GM21360 (cell line): ENCODE measurements around the gene HDGFL2.
"Not testable (repeated sequence)": the region's sequence is repeated elsewhere in the genome, so short reads cannot be mapped to it uniquely, and the experiment has no call there.

Source experiments
- ATAC-seq: cut with Tn5 transposase; IDR thresholded peaks from one replicate; pipeline ENCODE4 v1.9.1; 2021; ENCODE audit warnings: mild to moderate bottlenecking, moderate library complexity; ENCODE audit not compliant: unreplicated experiment

HDGFL2 gene

GRCh38 chr19:4511300-4512054 lies 39.4 kb downstream of the HDGFL2 start:
- no peak for ATAC-seq

- ATAC-seq: no peak
These were observed 40.0 kb downstream of the HDGFL2 start for GRCh38 chr19:4512070-4512469.

DNA sequence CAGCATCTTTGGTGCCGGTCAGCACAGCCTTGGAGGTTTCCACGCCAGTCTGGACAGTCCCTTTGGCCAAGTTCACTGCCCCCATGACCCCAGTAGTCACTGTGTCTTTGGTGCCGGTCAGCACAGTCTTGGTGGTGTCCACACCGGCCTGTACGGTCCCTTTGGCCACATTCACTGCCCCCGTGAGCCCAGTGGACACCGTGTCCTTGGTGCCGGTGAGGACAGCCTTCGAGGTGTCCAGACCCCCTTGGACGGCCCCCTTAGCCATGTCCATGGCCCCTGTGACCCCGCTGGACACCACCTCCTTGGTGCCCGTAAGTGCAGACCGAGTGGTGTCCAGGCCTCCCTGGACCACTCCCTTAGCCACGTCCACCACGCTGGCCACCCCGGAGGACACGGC lies 41.2 kb downstream of the HDGFL2 start:
- no peak for ATAC-seq

DNA sequence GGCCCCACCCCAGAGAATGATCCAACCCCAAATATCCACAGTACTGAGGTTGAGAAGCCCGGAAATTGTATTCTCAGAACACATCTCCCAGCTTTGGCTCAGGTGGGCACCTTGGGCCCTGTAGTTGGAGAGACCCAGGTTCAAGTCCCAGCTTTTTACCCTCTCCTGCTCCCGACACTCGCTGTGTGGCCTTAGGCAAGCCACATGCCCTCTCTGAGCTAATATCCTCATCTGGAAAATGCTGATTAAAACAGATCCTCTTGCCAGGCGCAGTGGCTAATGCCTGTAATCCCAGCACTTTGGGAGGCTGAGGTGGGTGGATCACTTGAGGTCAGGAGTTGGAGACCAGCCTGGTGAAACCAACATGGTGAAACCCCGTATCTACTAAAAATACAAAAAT lies 43.6 kb downstream of the HDGFL2 start:
- no peak for ATAC-seq

DNA sequence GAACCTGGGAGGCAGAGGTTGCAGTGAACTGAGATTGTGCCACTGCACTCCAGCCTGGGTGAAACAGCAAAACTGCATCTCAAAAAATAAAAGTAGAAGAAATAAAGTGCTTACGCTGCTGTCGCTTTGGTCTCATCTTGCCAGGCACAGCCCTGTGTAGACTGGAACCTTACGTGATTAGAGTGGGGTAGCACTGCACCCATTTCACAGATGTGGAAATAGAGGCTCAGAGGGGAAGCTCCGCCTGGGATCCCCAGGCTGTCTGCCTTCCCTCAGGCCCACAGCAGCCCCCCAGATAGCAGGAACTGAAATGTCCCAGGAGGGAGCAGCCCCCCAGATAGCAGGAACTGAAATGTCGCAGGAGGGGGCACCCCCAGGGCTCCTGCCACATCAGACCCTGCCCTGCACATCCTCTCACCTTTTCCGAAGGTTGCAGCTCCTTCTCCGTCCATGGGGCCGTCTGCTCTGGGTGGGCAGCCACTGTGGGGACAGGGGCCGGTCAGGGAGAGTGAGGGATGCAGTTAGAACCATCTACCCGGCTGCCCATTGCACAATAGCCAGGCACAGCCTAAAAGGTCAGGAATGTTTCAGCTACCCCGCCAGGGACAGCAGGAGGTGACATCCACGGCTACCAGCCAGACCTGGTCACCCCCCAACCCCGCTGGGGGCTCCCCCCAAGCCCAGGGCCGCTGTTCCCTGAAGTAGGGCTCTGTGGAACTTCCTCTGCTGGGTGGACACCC lies 44.3 kb downstream of the HDGFL2 start:
- no peak for ATAC-seq

DNA sequence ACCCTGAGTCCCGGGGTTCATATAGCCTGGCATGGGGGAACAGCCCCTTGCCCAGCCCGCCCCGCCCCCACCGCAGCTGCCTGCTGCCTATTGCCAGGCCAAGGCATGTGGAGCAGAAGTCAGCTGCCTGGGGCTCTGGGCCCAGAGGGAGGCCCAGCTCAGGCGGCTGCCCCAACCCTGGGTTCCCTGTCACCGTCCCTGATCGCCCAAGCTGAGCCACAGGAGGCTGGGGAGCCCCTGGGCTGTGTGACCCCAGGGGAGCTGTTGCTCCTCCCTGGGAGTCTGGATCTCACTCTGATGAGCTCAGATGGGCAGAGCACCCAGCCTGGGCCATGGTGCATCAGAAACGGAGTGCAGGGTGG lies 44.8 kb downstream of the HDGFL2 start:
- no peak for ATAC-seq

GRCh38 chr19:4517451-4518057 lies 45.5 kb downstream of the HDGFL2 start:
- no peak for ATAC-seq

- ATAC-seq: no peak
These were observed 46.5 kb downstream of the HDGFL2 start, which contains the start of gene PLIN4 for GRCh38 chr19:4518345-4519171. TSS of gene PLIN4 (minus strand) at chr19:4518486. CDS start at chr19:4518272, 214 bp downstream.

- ATAC-seq: no peak
These were observed 47.0 kb downstream of the HDGFL2 start for GRCh38 chr19:4519172-4519496.

GRCh38 chr19:4519521-4520277 lies 47.6 kb downstream of the HDGFL2 start:
- ATAC-seq: no peak

DNA sequence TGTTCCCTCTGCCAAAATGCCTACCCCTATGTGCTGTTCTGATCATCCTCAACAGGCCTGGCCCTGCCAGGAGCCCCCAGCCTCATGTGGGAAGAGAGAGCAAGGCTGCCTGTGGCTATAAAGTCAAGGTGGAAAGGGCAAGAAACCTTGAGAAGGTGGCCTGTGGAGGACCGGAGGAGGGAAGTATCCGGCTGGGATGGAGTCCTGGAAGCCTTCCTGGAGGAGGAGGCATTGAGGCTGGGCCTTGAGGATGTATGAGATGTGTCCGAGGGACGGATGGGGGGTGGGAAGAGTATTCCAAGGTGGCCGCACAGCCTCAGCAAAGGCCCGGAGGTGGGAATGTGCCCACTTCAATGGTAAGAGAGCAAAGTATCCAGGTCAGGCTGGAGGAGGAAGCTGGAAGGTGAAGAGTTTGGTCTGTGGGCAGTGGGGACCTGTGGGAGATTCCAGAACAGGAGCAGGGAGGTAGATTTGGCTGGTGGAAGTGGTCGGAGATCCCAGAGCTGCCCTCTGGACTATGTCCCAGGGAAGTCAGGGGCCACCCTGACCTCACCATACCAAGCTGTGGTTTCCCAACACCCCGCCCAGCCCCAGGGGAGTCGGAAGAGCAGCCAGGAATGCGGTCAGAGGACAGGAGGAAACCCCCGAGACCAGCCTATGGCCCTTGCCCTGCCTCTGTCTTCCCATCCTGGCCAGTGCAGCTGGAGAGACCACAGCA lies 49.2 kb downstream of the HDGFL2 start:
- no peak for ATAC-seq

DNA sequence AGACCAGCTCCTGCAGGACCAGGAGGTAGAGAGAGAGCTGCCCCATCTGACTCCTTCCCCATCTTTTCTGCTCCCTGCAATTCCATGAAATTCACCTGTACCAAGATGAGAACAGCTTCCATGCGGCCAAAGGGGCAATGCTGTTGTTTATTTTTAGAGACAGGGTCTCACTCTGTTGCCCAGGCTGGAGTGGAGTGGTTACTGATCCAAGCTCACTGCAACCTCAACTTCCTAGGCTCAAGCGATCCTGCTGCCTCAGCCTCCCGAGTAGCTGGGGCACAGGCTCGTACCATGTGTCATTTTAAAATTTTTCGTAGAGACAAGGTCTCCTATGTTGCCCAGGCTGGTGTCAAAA lies 49.8 kb downstream of the HDGFL2 start:
- ATAC-seq: no peak

GRCh38 chr19:4522291-4523002 lies 50.4 kb downstream of the HDGFL2 start:
- no peak for ATAC-seq

GRCh38 chr19:4523306-4524110 lies 51.4 kb downstream of the HDGFL2 start:
- no peak for ATAC-seq

DNA sequence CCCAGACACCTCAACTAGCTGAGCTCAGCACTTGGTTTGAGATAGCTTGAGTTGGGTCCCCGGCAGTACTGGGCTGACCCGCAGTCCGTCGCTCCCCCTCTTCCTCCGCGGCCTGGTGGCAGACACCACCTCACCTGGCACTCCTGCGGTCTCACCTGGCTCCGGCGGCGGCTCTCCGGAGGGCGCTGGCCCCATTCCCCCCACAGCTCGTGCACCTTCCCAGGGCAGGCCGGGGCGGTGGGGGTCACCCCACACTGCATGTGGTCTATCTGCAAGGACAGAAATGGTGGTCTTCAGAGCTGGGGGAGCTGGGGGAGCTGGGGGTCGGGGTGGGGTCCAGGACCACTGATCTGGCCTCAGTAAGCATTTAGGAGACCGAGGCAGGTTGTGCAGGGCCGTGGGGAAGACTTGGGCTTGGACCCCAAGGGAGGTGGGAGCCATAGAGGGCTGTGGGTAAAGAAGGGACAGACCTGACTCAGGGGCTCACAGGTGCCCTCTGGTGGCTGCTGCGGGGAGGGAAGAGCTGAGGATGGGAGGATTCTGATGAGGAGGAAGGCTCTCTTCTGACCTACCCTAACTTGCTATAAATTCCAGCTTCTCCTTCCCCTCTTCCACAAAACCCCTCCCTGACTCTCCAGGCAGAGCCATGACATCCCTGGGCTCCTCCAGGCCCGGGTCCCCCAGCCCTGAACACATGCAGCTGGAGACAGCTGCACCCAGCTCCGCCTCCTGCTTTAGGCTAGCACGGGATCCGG lies 52.9 kb downstream of the HDGFL2 start:
- ATAC-seq: no peak

- no peak for ATAC-seq
These were observed 53.5 kb downstream of the HDGFL2 start for GRCh38 chr19:4525563-4526002.

DNA sequence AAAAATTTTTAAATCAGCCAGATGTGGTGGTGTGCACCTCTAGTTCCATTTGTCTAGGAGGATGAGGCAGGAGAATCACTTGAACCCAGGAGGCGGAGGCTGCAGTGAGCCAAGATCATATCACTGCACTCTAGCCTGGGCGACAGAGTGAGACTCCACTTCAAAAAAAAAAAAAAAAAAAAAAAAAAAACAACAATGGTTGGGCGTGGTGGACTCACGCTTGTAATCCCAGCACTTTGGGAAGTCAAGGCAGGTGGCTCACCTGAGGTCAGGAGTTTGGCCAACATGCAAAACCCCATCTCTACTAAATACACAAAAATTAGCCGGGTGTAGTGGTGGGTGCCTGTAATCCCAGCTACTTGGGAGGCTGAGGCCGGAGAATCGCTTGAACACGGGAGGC lies 55.3 kb downstream of the HDGFL2 start:
- not testable (repeated sequence) for ATAC-seq

DNA sequence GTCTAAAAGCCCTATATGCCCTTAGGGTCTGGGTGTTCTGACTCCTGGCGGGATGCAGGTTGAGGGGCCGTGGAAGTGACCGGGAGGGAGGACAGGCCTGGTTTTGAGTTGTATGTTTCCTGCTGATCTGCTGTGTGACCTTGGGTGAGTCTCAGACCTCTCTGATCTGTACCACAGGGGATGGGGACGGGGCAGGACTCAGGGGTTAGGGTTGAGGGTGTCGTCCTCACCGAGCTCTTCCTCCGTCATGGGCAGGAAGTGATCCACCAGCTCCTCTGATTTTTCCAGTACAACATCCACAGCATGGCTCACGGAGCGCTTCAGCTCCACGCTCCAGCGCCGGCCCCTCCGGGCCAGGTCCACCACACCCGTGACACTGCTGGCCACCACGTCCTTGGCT lies 56.7 kb downstream of the HDGFL2 start:
- no peak for ATAC-seq
